ENCODE measurements around the gene CMBL. TPM values are rescaled to one million over a fixed set of nuclear protein-coding genes. Genes with fewer than 3 reads are reported as not detected.

CMBL gene
- total RNA-seq, 2 experiments from 2014 or later, result 0.13 TPM; not detected in 1

- H3K4me1 ChIP-seq (ENCODE audit: insufficient read depth, low read length, poor library complexity, severe bottlenecking), result no peaks in the 10 kb centered on the region
- ChIA-PET POLR2A (no interaction called here), CTCF (ENCODE audit: unreplicated experiment) (no interaction called here)
- no peaks in the 10 kb centered on the region for H4K20me1 ChIP-seq (ENCODE audit: insufficient read depth, low read length)
- no peak for DNase-seq (ENCODE audit: low spot score)
- no peak overlapping the region for H2AFZ ChIP-seq (ENCODE audit: low read length)
- H3K36me3 ChIP-seq (ENCODE audit: insufficient read depth, low read length), result no peaks in the 10 kb centered on the region
- H3K4me3 ChIP-seq (ENCODE audit: low read depth, low read length, poor library complexity, severe bottlenecking), result no peak overlapping the region
- H3K79me2 ChIP-seq (ENCODE audit: insufficient read depth, low read depth, low read length), result no peaks in the 10 kb centered on the region
- H3K9me2 ChIP-seq (ENCODE audit: insufficient read depth, low read length), result no peaks in the 10 kb centered on the region
- H3K9me3 ChIP-seq (ENCODE audit: low read length), result no peaks in the 10 kb centered on the region
- no peak for TF ChIP-seq EZH2phosphoT487 (IDR thresholded peaks at IDR 0.05; ENCODE audit: borderline replicate concordance, low read depth, low read length)
- TF ChIP-seq CTCF (conservative IDR thresholded peaks at IDR 0.05; ENCODE audit: low read length), result no peak
- H3K4me2 ChIP-seq (ENCODE audit: low read length), result no peak overlapping the region
- H3K27ac ChIP-seq (ENCODE audit: low read depth, low read length, poor library complexity, severe bottlenecking), result no peak overlapping the region
- no TSS peak for BruUV-seq (replicated peaks)
- intact Hi-C loops (cut with micrococcal nuclease; ENCODE audit: unreplicated experiment), result no loop called here
These were observed 1.6 kb downstream of the CMBL start for GRCh38 chr5:10306114-10306513.

- Histone ChIP-seq H3K4me1 (ENCODE audit: insufficient read depth, low read length, poor library complexity, severe bottlenecking) (no peaks in the 10 kb centered on the region), H3K4me3 (ENCODE audit: low read depth, low read length, poor library complexity, severe bottlenecking) (no peak overlapping the region), H3K27ac (ENCODE audit: low read depth, low read length, poor library complexity, severe bottlenecking) (no peak overlapping the region), H4K20me1 (ENCODE audit: insufficient read depth, low read length) (no peaks in the 10 kb centered on the region), H3K9me3 (ENCODE audit: low read length) (no peaks in the 10 kb centered on the region), H3K9me2 (ENCODE audit: insufficient read depth, low read length) (no peaks in the 10 kb centered on the region), H3K79me2 (ENCODE audit: insufficient read depth, low read depth, low read length) (no peaks in the 10 kb centered on the region), H3K36me3 (ENCODE audit: insufficient read depth, low read length) (no peaks in the 10 kb centered on the region), H3K4me2 (ENCODE audit: low read length) (no peak overlapping the region), H2AFZ (ENCODE audit: low read length) (no peak overlapping the region)
- BruUV-seq (replicated peaks), result no TSS peak
- DNase-seq (ENCODE audit: low spot score), result no peak
- ChIA-PET POLR2A (interaction anchor here (0.5 to 1.3 kb wide), 2 partner anchors 8 to 116 kb away, joined by 3 read pairs; no protein-coding TSS in a partner anchor), CTCF (ENCODE audit: unreplicated experiment) (no interaction called here)
- TF ChIP-seq EZH2phosphoT487 (IDR thresholded peaks at IDR 0.05; ENCODE audit: borderline replicate concordance, low read depth, low read length), result no peak
- TF ChIP-seq CTCF (conservative IDR thresholded peaks at IDR 0.05; ENCODE audit: low read length), result 0 out of 2 replicates have a peak, but pooled peaks have one; percentile 21
- intact Hi-C loops (cut with micrococcal nuclease; ENCODE audit: unreplicated experiment), result no loop called here
These were observed 2.8 kb downstream of the CMBL start for GRCh38 chr5:10304932-10305331.

- no peaks in the 10 kb centered on the region for H3K9me3 ChIP-seq (ENCODE audit: low read length)
- TF ChIP-seq EZH2phosphoT487 (IDR thresholded peaks at IDR 0.05; ENCODE audit: borderline replicate concordance, low read depth, low read length) (no peak), CTCF (conservative IDR thresholded peaks at IDR 0.05; ENCODE audit: low read length) (no peak)
- no peaks in the 10 kb centered on the region for H3K4me1 ChIP-seq (ENCODE audit: insufficient read depth, low read length, poor library complexity, severe bottlenecking)
- H3K4me2 ChIP-seq (ENCODE audit: low read length), result no peak overlapping the region
- BruUV-seq (replicated peaks), result no TSS peak
- no peaks in the 10 kb centered on the region for H3K36me3 ChIP-seq (ENCODE audit: insufficient read depth, low read length)
- H3K27ac ChIP-seq (ENCODE audit: low read depth, low read length, poor library complexity, severe bottlenecking), result no peak overlapping the region
- H2AFZ ChIP-seq (ENCODE audit: low read length), result no peak overlapping the region
- H4K20me1 ChIP-seq (ENCODE audit: insufficient read depth, low read length), result no peaks in the 10 kb centered on the region
- H3K79me2 ChIP-seq (ENCODE audit: insufficient read depth, low read depth, low read length), result no peaks in the 10 kb centered on the region
- no peak for DNase-seq (ENCODE audit: low spot score)
- intact Hi-C loops (cut with micrococcal nuclease; ENCODE audit: unreplicated experiment), result no loop called here
- no peaks in the 10 kb centered on the region for H3K9me2 ChIP-seq (ENCODE audit: insufficient read depth, low read length)
- no peak overlapping the region for H3K4me3 ChIP-seq (ENCODE audit: low read depth, low read length, poor library complexity, severe bottlenecking)
- CTCF ChIA-PET (ENCODE audit: unreplicated experiment), result no interaction called here
- POLR2A ChIA-PET, result interaction anchor here (0.6 to 1.3 kb wide), 3 partner anchors 9 to 168 kb away, joined by 3 read pairs; no protein-coding TSS in a partner anchor
These were observed 4.0 kb downstream of the CMBL start for GRCh38 chr5:10303699-10304170.
